ENCODE results near the gene CACNA1C.

DNA sequence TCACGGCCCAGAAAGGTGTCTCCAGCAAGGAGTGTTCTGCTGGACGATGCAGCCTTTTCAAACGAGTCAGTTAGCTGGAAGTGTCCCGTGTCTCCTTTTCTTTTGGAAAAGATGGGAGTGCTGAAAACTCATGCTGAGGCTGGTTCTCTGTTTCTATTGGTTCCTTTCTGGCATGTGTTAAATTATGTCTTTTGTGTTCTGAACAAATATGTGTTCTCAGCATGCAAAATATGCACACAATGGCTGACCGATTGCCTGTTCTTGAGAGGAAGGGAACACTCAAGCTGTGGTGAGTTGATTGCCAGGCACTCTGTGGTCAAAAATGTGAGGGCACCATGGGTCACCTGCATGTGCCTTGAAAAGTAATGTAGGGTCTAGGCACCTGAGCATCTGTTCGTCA, 181.3 kb downstream of the CACNA1C start:
- TF ChIP-seq, protein P1, sequence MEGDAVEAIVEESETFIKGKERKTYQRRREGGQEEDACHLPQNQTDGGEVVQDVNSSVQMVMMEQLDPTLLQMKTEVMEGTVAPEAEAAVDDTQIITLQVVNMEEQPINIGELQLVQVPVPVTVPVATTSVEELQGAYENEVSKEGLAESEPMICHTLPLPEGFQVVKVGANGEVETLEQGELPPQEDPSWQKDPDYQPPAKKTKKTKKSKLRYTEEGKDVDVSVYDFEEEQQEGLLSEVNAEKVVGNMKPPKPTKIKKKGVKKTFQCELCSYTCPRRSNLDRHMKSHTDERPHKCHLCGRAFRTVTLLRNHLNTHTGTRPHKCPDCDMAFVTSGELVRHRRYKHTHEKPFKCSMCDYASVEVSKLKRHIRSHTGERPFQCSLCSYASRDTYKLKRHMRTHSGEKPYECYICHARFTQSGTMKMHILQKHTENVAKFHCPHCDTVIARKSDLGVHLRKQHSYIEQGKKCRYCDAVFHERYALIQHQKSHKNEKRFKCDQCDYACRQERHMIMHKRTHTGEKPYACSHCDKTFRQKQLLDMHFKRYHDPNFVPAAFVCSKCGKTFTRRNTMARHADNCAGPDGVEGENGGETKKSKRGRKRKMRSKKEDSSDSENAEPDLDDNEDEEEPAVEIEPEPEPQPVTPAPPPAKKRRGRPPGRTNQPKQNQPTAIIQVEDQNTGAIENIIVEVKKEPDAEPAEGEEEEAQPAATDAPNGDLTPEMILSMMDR (IDR thresholded peaks at IDR 0.05): no peak
- no peak for TF ChIP-seq EZH2 (IDR thresholded peaks at IDR 0.05; ENCODE audit: borderline replicate concordance, insufficient read depth, low read depth, low read length, poor library complexity, severe bottlenecking)

Data from B cell (primary cell).